WI38 (cell line): ENCODE data around the gene ANO4.

Experiments
- H3K4me3 ChIP-seq: 2 replicates; pipeline ENCODE4 v1.5.1; 2011; ENCODE audit warnings: low read depth, mild to moderate bottlenecking, control low read depth, low read length
- CTCF ChIP-seq: IDR thresholded peaks from 2 replicates; pipeline ENCODE4 v1.5.1; 2012; ENCODE audit warnings: low read depth, mild to moderate bottlenecking, control low read depth, low read length

The ANO4 gene

GRCh38 chr12:100794441-100795173, at the start of gene ANO4:
Gene ANO4 (plus strand): TSS chr12:100794776. CDS start chr12:100901786, 107,010 bp downstream.
- TF ChIP-seq CTCF = no peak
- H3K4me3 ChIP-seq = peak within 1 kb of the TSS; percentile 67

GRCh38 chr12:100745378-100746071, 49.1 kb upstream of the ANO4 start:
- no peak overlapping the region for H3K4me3 ChIP-seq
- no peak for TF ChIP-seq CTCF

GRCh38 chr12:100752841-100753240, 41.7 kb upstream of the ANO4 start:
- no peak for TF ChIP-seq CTCF
- H3K4me3 ChIP-seq = no peak overlapping the region

- TF ChIP-seq CTCF = no peak
- no peak overlapping the region for H3K4me3 ChIP-seq
Observed at GRCh38 chr12:100753837-100754236, 40.7 kb upstream of the ANO4 start.

- no peak for TF ChIP-seq CTCF
Observed at GRCh38 chr12:100755186-100755585, 39.4 kb upstream of the ANO4 start.

GRCh38 chr12:100758083-100758482, 36.5 kb upstream of the ANO4 start:
- H3K4me3 ChIP-seq = no peak overlapping the region
- no peak for TF ChIP-seq CTCF

More at GRCh38 chr12:100755186-100755585, 39.4 kb upstream of the ANO4 start:
- no peak overlapping the region for H3K4me3 ChIP-seq

GRCh38 chr12:100767371-100767770, 27.2 kb upstream of the ANO4 start:
- no peak overlapping the region for H3K4me3 ChIP-seq
- TF ChIP-seq CTCF = no peak
